ENCODE results near the gene ARHGAP12.
"Not testable (repeated sequence)": the region's sequence is repeated elsewhere in the genome, so short reads cannot be mapped to it uniquely, and the experiment has no call there.

The ARHGAP12 gene

DNA sequence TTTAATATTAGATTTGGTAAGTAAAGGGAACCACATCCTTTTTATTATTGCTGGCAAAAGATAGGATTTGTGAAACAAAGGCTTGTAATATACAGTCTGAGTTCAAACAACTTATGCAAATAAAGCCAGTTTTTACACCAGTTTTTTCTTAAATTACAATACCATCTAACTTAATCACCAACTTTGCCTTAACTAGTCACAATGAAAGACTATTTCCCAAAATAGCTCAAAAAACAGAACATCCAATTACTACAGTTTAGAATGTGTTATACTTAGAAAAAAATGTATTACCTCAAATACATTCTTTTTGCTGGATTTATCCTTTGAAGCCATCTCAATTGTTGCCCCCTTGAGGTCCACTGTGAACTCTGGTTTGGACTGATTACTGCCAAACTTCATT lies 108.5 kb downstream of the ARHGAP12 start:
- no peak for DNase-seq

DNA sequence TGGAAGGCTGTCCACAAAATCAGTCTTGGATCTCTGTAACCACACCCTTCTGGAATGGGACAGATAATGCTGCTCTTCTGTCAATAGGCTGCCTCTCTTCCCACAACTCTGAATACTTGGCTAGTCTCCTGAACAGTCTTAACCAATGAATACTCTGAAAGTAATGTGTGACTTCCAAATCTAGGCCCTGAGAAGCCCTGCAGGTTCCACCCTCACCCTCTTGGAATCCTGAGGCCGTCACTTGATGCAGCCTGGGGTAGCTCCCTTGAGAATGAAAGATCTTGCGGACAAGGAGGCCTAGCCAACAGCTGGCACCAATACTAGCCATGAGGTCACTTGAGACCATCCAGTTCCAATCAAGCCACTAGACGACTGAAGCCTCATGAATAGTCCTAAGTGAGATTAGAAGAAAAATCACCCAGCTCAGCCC lies 109.2 kb downstream of the ARHGAP12 start:
- DNase-seq: no peak

DNA sequence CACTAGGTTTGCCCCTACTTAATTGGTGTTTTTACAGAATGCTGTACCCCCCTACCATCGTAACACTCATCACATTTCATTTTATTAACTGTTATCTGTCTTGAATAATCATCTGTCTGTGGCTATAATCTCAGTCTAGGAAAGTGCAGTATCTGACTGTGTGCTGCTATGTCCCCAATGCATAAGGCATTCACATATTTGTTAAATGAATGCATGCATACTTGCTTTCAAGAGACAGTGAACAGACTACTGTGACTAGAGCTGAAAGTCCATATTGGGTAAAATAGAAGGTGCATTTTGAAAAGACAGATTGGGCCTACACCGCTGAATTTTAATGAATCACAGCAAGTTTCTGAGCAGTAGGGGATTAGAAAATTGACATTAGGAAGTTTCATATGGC lies 112.3 kb downstream of the ARHGAP12 start:
- no peak for DNase-seq

DNA sequence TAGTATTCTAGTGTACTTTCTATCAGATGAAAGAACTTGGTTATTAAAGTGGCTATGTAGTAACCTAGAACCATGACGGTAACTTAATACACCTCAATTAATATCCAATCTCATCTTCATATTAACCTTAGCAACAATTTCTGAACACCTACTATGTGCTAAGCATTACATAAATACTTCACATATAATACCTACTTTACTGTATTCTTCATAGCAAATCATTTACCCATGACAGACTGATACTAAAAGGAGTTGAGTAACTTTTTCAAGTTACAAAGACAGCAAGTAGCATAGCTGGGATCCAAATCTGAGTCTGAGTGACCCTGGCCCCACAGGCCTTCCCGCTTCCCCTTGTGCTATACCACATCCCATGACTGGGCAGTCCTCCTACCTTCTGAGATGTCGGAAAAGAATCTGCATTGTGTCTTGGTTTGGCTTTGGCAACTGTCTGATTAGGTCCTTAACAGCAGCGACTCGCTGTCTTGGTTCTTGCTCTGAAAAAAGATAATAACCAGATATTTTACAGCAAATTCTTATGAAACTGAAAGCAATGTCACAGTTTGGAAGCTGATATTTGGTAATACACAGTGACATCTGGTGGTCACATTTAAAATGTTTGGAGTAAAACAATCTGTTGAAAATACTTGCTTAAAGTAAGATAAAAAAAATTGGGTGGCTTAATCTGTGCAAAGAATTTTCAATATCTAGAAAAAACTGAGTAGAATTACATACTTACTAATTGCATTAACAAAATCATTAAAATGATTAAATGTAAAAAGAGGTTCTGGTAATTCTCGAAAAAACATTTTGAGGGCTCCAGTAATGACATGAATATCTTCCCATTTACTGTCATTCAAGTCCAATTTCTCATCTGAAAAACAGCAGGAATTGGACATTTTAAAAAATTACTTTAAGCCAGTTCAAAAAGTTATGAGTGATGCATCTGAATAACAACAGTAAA lies 120.1 kb downstream of the ARHGAP12 start:
- DNase-seq: peak in 1 of 2 donors; percentile 75

DNA sequence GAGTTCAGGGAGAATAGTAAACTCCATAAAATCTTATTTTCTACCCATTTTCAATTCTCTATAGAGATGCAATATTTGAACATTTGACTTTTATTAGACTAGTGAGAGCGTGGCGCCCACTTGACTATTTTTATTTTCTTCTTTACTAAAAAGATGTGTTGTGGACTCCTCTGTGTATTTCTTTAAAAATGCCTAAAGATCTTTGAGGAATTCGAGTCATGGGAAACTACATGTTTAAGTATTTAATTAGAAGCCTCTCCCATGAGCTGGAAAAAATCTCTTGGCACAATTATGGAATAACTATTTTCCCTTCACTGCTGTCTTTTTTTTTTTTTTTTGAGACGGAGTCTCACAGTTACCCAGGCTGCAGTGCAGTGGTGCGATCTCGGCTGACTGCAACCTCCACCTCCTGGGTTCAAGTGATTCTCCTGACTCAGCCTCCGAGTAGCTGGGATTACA lies 124.2 kb downstream of the ARHGAP12 start:
- DNase-seq: no peak

DNA sequence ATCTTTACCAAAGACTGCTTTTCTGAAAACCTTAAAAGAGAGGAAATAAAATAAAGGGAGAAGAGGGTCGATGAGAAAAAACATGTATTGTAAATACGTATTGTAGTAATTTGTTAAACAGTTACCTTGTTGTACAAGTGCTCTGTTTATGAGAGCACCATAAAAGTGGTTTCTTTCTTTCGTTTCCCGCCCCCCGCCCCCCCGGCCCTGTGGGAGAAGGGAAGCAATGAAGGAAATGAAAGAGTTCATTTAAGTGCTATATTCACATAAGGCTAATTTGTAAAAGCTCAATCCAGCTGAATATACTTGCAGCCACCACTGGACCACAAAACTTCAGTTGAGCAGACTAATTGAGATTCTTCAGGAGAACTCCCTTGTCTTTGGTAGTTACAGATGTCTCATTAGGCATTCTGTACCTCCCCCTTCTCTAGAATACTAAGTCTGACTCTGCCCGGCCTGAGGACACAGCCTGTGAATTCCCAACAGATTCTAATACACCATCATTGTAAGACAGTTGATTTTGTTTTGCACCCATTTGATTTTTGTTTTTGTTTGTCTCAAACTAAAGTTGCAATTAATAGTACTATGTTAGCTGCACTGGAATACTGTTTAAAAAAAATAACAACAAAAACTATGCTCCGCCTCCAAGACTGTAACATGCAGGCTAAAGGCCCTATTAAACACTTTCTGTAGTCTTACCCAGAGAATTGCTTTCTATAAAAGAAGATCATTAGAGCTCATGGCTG lies 124.9 kb downstream of the ARHGAP12 start:
- peak in 1 of 2 donors; percentile 49 for DNase-seq

DNA sequence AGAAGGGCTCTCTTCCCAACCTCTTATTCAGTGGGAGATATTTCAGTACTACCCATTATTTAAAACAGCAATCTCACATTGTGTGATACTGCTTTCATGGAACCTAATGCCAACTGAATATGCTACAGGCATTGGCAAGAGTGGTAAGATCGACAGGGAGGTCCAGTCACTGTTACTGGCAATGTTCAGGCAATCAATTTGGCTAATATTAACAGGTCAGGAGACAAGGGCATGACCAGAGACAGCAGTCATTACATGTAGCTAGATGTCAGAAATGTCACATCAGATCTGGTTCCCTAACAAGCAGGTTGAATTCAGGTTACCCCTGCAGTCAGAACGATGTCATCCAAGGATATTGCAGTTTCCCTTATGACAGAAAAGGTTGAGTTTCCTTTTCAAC lies 129.4 kb downstream of the ARHGAP12 start:
- DNase-seq: no peak

DNA sequence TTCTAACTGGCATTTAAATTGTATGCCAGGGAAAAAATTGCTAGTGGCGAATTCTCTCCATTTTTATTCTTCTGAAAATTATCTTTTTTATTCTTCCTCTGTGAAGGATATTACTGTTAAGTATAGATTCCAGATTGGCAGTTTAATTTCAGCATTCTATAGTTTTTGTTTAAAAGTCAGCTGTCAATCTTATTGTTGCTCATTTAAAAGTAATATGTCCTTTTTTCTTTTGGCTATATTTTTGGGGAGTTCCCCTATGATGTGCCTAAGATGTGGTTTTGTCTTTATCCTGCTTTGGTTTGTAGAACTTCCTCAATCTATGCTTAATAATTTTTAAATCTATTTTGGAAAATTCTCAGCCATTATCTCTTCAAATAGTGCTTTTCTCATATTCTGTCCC lies 135.9 kb downstream of the ARHGAP12 start:
- DNase-seq: no peak

DNA sequence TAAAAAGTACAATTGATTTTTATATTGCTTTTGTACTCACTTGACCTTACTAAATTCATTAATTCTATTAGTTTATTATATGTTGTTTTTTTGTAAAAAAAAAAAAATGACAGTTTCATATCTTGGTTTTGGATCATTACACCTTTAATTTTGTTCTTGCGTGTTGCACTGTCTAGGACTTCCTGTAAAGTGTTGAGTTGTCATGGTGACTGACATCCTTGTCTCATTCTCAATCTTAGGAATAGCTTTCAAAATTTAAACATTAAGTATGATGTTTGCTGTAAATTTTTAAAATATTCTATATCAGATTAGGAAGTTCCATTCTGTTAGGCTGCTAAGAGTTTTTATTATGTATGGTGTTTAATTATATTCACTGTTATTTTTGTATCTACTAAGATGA lies 139.1 kb downstream of the ARHGAP12 start:
- no peak for DNase-seq

DNA sequence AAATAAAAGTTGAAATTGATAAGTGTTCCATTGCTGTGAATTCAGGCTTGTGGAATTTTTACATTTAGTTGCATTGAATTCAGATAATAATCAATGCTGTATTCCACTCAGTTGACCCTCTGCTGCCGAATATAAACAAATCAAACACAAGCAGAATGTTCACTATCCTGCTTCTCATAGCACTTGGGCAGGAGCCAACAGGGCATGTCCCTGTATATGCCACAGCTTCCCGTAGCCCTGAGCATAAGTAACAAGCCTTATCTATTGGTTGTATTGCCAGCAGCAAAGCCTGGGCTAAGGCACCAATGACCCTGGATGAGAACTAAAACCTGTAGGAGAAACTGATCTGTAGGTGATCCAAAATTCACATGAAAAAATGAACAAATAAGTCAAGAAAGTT lies 145.9 kb downstream of the ARHGAP12 start:
- DNase-seq: no peak

DNA sequence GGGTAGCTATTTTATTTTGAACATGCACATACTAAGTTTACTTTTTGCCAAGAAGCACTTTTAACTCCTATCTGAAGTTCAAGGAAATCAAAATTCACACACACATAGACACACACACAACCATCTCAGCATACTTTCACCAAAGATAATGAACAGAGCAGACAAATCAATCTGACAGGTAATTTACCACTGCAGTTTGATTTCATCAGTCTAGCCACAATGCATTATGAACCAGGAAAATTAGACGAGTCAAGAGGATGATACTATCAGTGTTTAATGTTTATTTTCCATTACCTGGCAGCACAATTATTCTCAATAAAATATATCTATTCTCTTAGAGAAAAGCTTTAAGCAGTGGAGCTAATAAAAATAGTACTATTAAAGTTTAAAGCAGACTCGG lies 147.9 kb downstream of the ARHGAP12 start:
- no peak for DNase-seq

DNA sequence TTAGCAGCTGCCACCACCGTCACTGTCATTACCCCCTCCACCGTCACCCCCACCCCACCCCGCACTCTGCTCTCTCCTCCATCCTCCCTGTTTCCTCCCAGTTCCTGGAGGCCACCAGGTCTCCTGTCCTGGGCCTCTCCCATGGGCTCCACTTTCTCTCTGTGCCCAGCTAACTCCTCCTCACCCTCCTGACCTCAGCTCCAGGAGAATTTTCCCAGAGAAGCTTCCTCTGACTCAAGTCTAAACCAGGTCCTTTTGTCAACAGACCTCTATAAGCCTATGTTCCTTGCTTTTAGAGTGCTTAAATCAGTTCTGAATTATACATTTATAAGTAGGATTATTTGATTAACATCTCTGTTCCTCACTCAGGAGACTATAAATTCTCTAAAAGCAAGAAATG lies 150.0 kb downstream of the ARHGAP12 start:
- no peak for DNase-seq

DNA sequence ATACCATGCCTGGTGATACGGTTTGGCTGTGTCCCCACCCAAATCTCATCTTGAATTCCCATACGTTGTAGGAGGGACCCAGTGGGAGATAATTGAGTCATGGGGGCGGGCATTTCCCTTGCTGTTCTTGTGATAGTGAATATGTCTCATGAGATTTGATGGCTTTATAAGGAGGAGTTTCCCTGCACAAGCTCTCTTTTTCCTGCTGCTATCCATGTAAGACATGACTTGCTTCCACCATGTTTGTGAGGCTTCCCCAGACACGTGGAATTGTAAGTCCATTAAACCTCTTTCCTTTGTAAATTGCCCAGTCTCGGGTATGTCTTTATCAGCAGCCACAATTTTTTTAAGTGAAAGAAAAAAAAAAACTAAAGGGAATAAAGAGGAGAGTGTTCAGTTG lies 152.5 kb downstream of the ARHGAP12 start:
- no peak for DNase-seq

DNA sequence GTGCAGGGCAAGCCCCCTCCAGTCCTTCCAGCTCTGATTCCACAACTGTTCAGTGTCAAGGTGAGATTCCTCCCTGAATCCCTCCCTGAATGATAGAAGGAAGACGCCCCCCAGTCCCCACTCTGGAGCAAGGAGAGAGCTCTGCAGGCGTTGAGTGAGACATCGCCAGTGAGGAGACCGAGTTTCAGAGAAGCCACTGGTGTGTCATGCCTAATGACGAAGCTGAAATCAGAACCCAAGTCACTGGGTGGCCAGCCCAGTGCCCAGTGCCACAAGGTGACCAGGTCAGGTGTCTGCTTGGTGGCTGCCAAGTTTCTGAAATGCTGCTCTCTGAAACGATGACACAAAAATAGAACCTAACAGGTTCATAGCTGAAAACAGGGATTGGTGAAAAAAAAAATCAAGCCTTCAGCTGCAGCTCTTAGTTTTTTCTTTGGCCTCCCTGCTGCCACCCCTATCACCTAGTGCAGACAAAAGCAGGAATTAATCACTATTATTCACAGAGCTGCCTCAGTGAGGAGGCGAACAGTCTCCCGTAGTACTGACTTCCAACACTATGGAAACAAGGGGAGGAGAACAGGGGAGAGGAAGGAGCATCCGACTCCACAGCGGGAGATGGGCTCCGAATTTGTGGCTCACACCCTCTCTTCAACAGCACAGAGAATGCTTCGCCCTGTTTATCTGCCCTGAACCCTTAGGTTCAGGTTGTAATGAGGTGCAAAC lies 153.5 kb downstream of the ARHGAP12 start:
- DNase-seq: no peak

DNA sequence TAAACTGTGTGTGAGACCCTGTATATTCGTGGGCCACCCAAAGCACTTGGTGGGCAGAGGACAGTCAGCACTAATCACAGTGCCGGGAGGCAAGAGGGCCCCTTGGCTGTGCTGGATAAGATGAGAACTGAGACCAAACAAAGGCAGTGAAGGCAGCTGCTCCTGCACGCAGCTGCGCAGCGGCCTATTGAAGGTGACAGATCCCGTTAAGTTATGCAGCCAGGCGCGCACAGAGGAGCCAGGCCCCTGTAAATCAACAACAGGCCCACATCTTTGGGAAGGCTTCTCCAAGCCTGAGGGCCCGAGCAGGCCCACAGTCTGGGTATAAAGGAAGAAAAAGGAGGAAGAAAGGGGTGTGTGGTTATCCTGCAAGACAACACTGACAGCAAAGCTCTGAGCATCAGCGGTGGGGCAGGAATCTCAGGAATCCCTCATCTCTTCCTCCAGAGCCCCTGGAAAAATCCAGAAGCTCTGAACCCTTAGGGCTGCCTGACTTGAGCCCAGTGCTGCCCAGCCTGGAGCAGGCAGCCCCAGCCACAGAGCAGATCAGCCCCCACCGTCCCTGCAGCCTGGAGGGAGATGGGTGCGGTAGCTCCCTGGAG lies 154.2 kb downstream of the ARHGAP12 start:
- no peak for DNase-seq

DNA sequence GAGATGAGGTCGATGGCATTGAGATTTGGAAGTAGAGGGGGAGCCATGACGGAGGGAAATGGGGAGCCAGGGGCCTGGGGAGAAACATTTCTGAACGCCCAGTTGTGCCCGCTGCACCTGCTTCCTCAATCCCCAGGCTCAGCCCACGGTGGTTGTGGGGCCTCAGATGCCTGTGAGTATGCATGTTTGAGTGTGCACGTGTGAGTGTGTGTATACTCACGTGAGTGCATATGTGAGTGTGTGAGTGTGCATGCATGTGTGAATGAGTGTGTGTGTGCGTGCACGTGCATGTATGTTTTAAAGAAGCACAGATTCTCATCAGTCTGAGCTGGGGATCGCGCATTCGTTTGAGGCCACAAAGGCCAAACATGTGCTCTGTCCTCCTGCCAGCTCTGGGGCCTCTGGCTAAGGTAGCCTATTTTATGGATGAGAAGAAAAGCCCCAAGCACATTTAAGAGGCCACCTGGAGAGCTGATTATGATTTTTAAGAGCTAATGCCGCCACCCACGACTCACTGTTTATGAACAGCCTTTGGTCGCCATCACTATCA lies 154.8 kb downstream of the ARHGAP12 start:
- DNase-seq: no peak

DNA sequence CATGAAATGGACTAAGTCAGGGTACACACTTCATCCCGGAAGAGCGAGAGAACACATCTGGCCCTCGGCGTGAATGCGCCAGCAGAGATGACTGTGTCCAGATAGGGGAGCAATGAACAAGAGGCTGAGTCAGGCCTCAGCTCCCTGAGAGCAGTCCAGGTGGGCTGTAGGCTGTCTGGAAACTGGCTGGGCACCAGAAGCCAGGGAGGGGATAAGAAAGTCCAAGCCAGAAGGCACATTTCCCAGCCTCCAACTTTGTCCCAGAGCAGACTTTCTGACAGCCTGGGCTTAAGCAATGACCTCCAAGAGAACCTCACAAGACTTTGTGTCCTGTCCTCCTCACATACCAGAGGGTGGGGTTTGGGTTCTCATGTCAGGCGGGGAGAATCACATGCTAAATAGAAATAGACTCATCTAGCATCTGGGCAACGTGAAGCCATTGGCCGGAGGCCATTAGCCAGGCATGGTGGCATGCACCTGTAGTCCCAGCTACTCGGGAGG lies 157.2 kb downstream of the ARHGAP12 start:
- no peak for DNase-seq

DNA sequence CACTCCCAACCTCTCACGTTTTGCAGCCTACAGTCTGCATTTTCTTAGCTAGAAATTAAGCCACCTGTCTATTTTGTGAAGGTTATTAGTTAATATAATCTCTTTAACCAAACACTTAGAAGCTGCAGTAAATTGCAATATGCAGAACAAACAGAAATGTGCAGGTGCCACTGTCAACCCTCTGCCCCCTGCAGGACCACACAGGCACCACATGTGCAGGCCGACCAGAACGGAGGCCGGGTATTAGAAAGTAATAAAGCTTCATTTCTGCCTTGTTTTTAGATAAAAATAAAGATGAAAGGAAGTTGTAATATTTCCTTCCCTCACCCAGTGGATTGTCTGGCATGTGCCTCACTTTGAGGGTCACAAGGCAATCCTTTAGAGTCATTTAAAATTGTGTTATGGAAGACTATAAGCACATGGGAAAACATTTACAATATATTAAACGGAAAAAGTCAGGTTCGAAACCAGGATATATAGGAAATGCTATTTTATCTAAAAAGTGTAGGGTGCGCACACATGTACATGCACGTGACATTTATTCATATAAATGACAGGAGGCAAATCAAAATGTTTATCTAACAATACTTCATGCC lies 158.2 kb downstream of the ARHGAP12 start:
- no peak for DNase-seq

DNA sequence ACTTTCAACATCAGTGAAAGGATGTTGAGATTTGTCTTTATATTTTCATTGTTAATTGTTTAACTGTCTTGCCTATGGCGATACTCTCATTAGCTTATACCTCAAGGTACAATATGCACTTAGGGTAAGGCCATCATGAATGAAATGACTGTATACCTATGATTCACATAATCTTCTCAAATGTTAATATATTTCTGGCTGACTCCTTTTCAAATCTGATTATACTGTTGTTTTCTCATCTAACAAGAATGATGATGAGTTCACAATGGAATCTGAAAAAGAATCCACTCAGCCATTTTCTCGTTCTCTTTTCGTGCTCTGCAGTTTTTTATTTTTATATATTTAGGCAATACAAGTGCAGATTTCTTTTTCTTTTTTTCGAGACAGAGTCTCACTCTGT lies 159.1 kb downstream of the ARHGAP12 start:
- DNase-seq: no peak

DNA sequence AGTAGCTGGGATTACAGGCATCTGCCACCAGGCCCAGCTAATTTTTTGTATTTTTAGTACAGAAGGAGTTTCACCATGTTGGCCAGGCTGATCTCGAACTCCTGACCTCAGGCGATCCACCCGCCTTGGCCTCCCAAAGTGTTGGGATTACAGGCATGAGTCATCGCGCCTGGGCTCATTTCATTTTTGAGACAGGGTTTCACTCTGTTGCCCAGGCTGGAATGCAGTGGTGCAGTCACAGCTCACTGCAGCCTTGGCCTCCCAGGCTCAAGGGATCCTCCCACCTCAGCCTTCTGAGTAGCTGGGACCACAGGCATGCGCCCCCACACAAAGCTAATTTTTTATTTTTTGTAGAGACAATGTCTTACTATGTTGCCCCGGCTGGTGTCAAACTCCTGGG lies 159.7 kb downstream of the ARHGAP12 start:
- not testable (repeated sequence) for DNase-seq

DNA sequence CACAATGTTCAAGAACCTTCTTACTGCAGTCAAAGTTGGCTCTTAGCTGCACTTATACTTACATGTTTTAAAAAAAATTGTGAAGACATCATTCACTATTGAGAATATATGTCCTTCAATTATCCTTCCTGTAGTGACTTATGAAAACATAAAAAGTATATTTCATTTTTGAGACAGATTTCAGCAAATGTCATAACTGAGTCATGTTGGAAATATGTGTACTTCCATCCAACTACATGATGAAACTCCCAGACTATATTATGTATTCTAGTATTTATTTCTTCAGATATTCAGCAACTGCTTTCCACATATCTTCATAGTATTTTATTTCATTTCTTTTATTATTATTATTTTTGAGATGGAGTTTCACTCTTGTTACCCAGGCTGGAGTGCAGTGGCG lies 160.2 kb downstream of the ARHGAP12 start:
- DNase-seq: no peak

DNA sequence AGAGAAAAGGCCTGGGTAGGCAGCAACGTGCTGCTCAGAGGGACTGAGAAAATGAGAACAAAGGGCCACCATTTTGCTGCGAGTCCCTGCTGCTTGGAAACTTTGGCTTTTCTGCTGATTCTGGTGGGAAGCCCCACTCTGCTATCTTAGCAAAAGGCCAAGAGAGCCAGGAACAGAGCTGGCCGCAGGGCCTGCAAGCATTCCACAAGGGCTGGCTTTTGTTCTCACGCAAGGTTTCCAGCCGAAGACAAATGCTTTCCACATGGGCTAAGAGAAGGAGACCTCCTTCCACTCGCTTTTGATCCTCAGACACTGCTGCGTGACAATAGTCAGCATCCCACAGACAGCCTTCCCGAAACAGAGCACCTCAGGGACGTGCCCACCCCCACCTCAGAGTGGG lies 163.1 kb downstream of the ARHGAP12 start:
- DNase-seq: no peak
